ENCODE measurements around the gene MRC2.

MRC2 gene

GRCh38 chr17:62641153-62641552, 13.7 kb downstream of the MRC2 start:
- H3K36me3 ChIP-seq = no peaks in the 10 kb centered on the region
- no peaks in the 10 kb centered on the region for H3K4me1 ChIP-seq
- no peak for TF ChIP-seq CTCF (IDR thresholded peaks at IDR 0.05; ENCODE audit: low read depth, low read length)
- DNase-seq = no peak
- H3K4me3 ChIP-seq (ENCODE audit: low read depth, low read length) = no peak overlapping the region
- no peaks in the 10 kb centered on the region for H3K27me3 ChIP-seq
- no peaks in the 10 kb centered on the region for H3K9me3 ChIP-seq

- no peak overlapping the region for H3K4me3 ChIP-seq (ENCODE audit: low read depth, low read length)
- no peak for TF ChIP-seq CTCF (IDR thresholded peaks at IDR 0.05; ENCODE audit: low read depth, low read length)
Measured at GRCh38 chr17:62641951-62642350, 14.5 kb downstream of the MRC2 start.

GRCh38 chr17:62643496-62643895, 16.0 kb downstream of the MRC2 start:
- Histone ChIP-seq H3K9me3 (no peaks in the 10 kb centered on the region), H3K4me3 (ENCODE audit: low read depth, low read length) (no peak overlapping the region), H3K36me3 (no peaks in the 10 kb centered on the region), H3K4me1 (no peaks in the 10 kb centered on the region), H3K27me3 (no peaks in the 10 kb centered on the region)
- no peak for DNase-seq
- TF ChIP-seq CTCF (IDR thresholded peaks at IDR 0.05; ENCODE audit: low read depth, low read length) = no peak

More at GRCh38 chr17:62641951-62642350, 14.5 kb downstream of the MRC2 start:
- H3K4me1 ChIP-seq = no peaks in the 10 kb centered on the region
- no peaks in the 10 kb centered on the region for H3K36me3 ChIP-seq
- no peaks in the 10 kb centered on the region for H3K27me3 ChIP-seq
- H3K9me3 ChIP-seq = no peaks in the 10 kb centered on the region
- no peak for DNase-seq

GRCh38 chr17:62644487-62645173, 17.2 kb downstream of the MRC2 start:
- H3K4me1 ChIP-seq = no peaks in the 10 kb centered on the region
- no peaks in the 10 kb centered on the region for H3K9me3 ChIP-seq
- no peaks in the 10 kb centered on the region for H3K27me3 ChIP-seq
- peak; percentile 94 for DNase-seq
- H3K36me3 ChIP-seq = no peaks in the 10 kb centered on the region
- no peak for TF ChIP-seq CTCF (IDR thresholded peaks at IDR 0.05; ENCODE audit: low read depth, low read length)
- H3K4me3 ChIP-seq (ENCODE audit: low read depth, low read length) = peak overlapping the region; percentile 69

GRCh38 chr17:62648251-62648955, 20.9 kb downstream of the MRC2 start:
- no peaks in the 10 kb centered on the region for H3K36me3 ChIP-seq
- peaks cover 1% of the 10 kb centered on the region for H3K4me1 ChIP-seq
- no peak overlapping the region for H3K4me3 ChIP-seq (ENCODE audit: low read depth, low read length)
- no peak for DNase-seq
- no peaks in the 10 kb centered on the region for H3K9me3 ChIP-seq
- TF ChIP-seq CTCF (IDR thresholded peaks at IDR 0.05; ENCODE audit: low read depth, low read length) = no peak
- no peaks in the 10 kb centered on the region for H3K27me3 ChIP-seq

GRCh38 chr17:62648956-62649294, 21.5 kb downstream of the MRC2 start:
- no peaks in the 10 kb centered on the region for H3K9me3 ChIP-seq
- peaks cover 6% of the 10 kb centered on the region for H3K4me1 ChIP-seq
- H3K36me3 ChIP-seq = no peaks in the 10 kb centered on the region
- TF ChIP-seq CTCF (IDR thresholded peaks at IDR 0.05; ENCODE audit: low read depth, low read length) = no peak
- no peak overlapping the region for H3K4me3 ChIP-seq (ENCODE audit: low read depth, low read length)
- no peak for DNase-seq
- no peaks in the 10 kb centered on the region for H3K27me3 ChIP-seq

Measured in BE2C (cell line).